ENCODE measurements around the gene ZNF526. TPM values are rescaled to one million over a fixed set of nuclear protein-coding genes. Genes with fewer than 3 reads are reported as not detected.

Gene ZNF526
- total RNA-seq, 2 donors from 2014 or later, result 7.9 to 10.3 TPM

- H3K4me1 ChIP-seq (ENCODE audit: control insufficient read depth in 1 of 2, low read depth in 2 of 2), result peaks cover 5 to 18% of the 10 kb centered on the region in 2 donors
- no peaks in the 10 kb centered on the region for H3K36me3 ChIP-seq
- no peak for DNase-seq (ENCODE audit: low spot score)
- no peak overlapping the region for H3K4me3 ChIP-seq
- no peaks in the 10 kb centered on the region for H3K9me3 ChIP-seq
- no peak overlapping the region for H3K27ac ChIP-seq
- no peak for TF ChIP-seq CTCF (IDR thresholded peaks at IDR 0.05)
- no peak for ATAC-seq (ENCODE audit: insufficient number of reproducible peaks, low FRiP score, low read depth)
- peaks cover 15% of the 10 kb centered on the region for H3K27me3 ChIP-seq (replicated peaks; ENCODE audit: insufficient read depth)
These were observed 42.5 kb upstream of the ZNF526 start for GRCh38 chr19:42177686-42178019.

- ATAC-seq (ENCODE audit: insufficient number of reproducible peaks, low FRiP score, low read depth) (no peak), DNase-seq (ENCODE audit: low spot score) (no peak)
- Histone ChIP-seq H3K27me3 (replicated peaks; ENCODE audit: insufficient read depth) (peaks cover 15% of the 10 kb centered on the region), H3K27ac (no peak overlapping the region), H3K4me1 (ENCODE audit: control insufficient read depth in 1 of 2, low read depth in 2 of 2) (peaks cover 5 to 18% of the 10 kb centered on the region in 2 donors), H3K9me3 (no peaks in the 10 kb centered on the region), H3K36me3 (no peaks in the 10 kb centered on the region), H3K4me3 (no peak overlapping the region)
- no peak for TF ChIP-seq CTCF (IDR thresholded peaks at IDR 0.05)
These were observed 41.1 kb upstream of the ZNF526 start for GRCh38 chr19:42178791-42179674.

DNA sequence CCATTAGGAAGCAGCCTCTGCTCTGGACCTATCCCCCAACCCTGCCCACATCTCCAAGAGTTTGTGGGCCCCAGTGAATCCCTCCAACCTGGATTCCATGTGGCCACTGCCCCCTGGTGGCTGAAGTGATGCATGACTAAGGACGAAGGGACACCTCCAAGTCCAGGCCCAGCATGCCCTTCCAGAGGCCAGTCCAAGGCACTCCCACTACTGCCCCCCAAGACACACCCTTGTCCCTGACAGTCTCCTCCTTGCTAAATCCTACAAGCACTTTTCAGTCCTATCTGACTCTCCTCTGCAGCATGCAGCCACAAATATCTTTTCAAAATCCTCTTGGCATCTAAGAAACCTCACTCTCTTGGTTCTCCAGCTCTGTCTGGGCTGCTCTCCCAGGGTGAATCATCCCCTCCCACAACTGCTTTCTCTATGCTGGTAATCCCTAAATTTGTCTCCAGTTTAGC lies 35.7 kb upstream of the ZNF526 start:
- Histone ChIP-seq H3K4me1 (ENCODE audit: control insufficient read depth in 1 of 2, low read depth in 2 of 2) (no peaks in the 10 kb centered on the region), H3K4me3 (no peak overlapping the region), H3K36me3 (no peaks in the 10 kb centered on the region), H3K9me3 (no peaks in the 10 kb centered on the region), H3K27ac (no peak overlapping the region), H3K27me3 (replicated peaks; ENCODE audit: insufficient read depth) (peaks cover 5% of the 10 kb centered on the region)
- DNase-seq (ENCODE audit: low spot score) (no peak), ATAC-seq (ENCODE audit: insufficient number of reproducible peaks, low FRiP score, low read depth) (no peak)
- TF ChIP-seq CTCF (IDR thresholded peaks at IDR 0.05), result peak; percentile 80

DNA sequence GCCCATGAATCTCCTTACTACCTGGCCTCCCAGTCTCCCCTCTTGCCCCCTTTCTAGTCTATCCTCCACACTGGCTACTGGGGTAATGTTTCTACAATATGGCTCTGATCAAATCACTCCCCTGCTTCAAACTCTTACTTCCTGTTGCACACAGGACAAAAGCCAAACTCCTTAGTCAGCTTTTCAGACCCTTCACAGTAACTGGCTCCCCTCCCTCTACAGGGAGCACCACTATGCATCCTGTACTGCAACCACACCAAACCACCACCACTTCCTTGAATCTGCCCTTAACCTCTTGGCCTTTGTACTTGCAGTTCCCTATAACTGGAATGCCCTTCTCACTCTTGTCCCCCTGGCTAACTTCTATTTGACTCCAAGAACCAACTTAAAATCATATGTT lies 34.8 kb upstream of the ZNF526 start:
- DNase-seq (ENCODE audit: low spot score), result no peak

More for the DNA sequence above, 34.8 kb upstream of the ZNF526 start:
- TF ChIP-seq CTCF (IDR thresholded peaks at IDR 0.05), result no peak
- Histone ChIP-seq H3K36me3 (no peaks in the 10 kb centered on the region), H3K9me3 (no peaks in the 10 kb centered on the region), H3K4me3 (no peak overlapping the region), H3K27me3 (replicated peaks; ENCODE audit: insufficient read depth) (no peaks in the 10 kb centered on the region), H3K27ac (no peak overlapping the region), H3K4me1 (ENCODE audit: control insufficient read depth in 1 of 2, low read depth in 2 of 2) (no peaks in the 10 kb centered on the region)
- ATAC-seq (ENCODE audit: insufficient number of reproducible peaks, low FRiP score, low read depth), result no peak
